ENCODE measurements around the gene MYO16.

GRCh38 chr13:108926862-108927261 is 297.5 kb downstream of the MYO16 start:
- TF ChIP-seq CTCF (tag by site-specific recombination; IDR thresholded peaks at IDR 0.05) (no peak), HIC1 (tag by site-specific recombination; IDR thresholded peaks at IDR 0.05) (no peak), ZNF146 (tag by site-specific recombination; IDR thresholded peaks at IDR 0.05) (no peak), ZNF398 (tag by site-specific recombination; IDR thresholded peaks at IDR 0.05) (no peak), ZNF626 (tag by site-specific recombination; IDR thresholded peaks at IDR 0.05) (no peak), PRDM10 (tag by site-specific recombination; IDR thresholded peaks at IDR 0.05) (no peak), ZBTB1 (tag by site-specific recombination; IDR thresholded peaks at IDR 0.05) (no peak), ZNF704 (tag by site-specific recombination; IDR thresholded peaks at IDR 0.05) (no peak), ZNF174 (tag by site-specific recombination; IDR thresholded peaks at IDR 0.05) (no peak), ZBTB11 (tag by site-specific recombination; conservative IDR thresholded peaks at IDR 0.05; ENCODE audit: low read depth) (no peak)

All from HEK293 (cell line).